Omental fat pad (tissue), 4 donors: ENCODE results near the gene PPP1R12C. TPM values are rescaled to one million over a fixed set of nuclear protein-coding genes. Genes with fewer than 3 reads are reported as not detected.

Experiments
- ATAC-seq: fragments of 150-250 bp; one replicate; pipeline ENCODE4 v1.9.1; 2016; ENCODE audit warnings: mild to moderate bottlenecking, moderate library complexity; ENCODE audit not compliant: low FRiP score
- DNase-seq: peaks from one replicate; pipeline ENCODE4 v3.0.0-alpha.2; 2019; ENCODE audit warnings: low spot score
- CTCF ChIP-seq, 3 donors: fragments of 450-650 bp; IDR thresholded peaks; one replicate each; pipeline ENCODE4 v1.5.1; 2016 to 2017; ENCODE audit warnings: antibody characterized with exemption in 3 of 3, mild to moderate bottlenecking in 3 of 3, moderate library complexity in 2 of 3
- total RNA-seq, 4 donors: library from RNA; depleted of rRNA; stranded (reverse); fragments of >200 nt; gene quantifications; one replicate each; pipeline ENCODE4 v1.1.0, GENCODE V29; 2016

Gene PPP1R12C
- total RNA-seq, 4 donors from 2014 or later, result 59.9 to 127 (median 107) TPM

GRCh38 chr19:55141696-55142095 lies 24.3 kb upstream of the PPP1R12C start:
- ATAC-seq (no peak), DNase-seq (no peak)
- no peak for TF ChIP-seq CTCF (IDR thresholded peaks at IDR 0.05)

DNA sequence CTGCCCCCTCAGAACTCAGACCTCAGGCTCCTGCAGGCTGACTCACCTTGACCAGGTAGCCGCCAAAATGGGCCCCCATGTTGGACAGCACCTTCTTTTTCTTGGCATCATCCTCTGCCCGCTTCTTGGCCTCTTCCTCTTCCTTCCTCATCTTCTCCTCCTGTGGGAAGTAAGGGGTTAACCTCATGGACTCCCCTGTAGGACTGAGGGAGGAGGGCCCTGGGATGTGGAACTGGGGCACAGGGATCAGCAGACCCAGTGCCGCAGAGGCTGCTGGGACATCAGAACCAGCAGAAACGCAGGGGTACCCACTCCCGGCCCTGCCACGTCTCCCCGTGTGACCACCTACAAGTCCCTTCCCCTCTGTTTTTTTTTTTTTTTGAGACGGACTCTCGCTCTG lies 20.5 kb upstream of the PPP1R12C start:
- no peak for TF ChIP-seq CTCF (IDR thresholded peaks at IDR 0.05)
- DNase-seq (no peak), ATAC-seq (no peak)

GRCh38 chr19:55136399-55137102 lies 19.1 kb upstream of the PPP1R12C start:
- DNase-seq (no peak), ATAC-seq (no peak)
- TF ChIP-seq CTCF (IDR thresholded peaks at IDR 0.05), result no peak

DNA sequence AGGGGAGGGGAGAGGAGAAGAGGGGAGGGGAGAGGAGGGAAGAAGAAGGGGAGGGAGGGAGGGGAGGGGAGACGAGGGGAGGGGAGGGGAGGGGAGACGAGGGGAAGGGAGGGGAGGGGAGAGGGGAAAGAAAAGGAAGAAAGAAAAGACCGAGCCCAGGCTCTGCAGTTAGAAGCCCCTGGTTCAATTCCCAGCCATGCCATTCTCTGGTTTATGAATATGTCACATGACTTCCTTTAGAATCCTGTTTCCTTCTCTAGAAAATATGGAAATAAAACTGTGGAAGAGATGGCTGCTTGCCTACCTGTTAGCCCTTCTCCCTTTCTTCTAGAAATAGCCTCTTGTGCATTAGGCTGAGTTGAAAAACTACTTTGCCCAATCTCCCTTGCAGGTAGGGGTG lies 17.3 kb upstream of the PPP1R12C start:
- ATAC-seq (no peak), DNase-seq (no peak)
- no peak for TF ChIP-seq CTCF (IDR thresholded peaks at IDR 0.05)

- no peak for TF ChIP-seq CTCF (IDR thresholded peaks at IDR 0.05)
- DNase-seq, result no peak
- no peak for ATAC-seq
These were observed 16.4 kb upstream of the PPP1R12C start for GRCh38 chr19:55133639-55134444.

DNA sequence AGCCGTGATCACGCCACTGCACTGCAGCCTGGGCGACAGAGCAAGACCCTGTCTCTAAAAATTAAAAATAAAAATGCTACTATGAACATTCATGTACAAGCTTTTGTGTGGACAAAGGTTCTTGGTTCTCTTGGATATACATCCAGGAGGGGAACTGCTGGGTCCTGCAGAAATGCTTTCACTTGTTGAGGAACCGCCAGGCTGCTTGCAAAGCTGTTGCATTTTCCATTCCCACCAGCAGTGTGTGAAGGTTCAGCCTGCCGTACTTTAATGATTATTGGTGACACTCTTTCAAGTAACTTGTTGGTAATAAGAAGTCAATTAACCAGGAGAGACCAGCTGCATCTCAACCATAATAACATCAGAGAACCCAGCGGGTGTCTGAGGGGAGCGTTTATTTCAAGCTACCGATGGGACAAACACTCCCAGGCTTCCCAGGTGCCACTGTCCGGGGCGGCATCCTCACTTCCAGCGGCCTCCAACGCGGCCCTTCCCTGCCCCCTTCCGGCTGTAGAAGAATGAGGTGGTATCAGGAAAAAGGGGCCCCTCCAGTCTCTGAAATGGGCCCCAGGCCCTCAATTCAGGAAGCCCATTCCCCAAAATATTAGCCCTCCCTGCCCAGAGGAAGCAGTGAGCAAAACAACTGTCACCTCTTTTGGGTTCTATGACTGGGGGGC lies 15.2 kb upstream of the PPP1R12C start:
- no peak for DNase-seq
- no peak for ATAC-seq
- TF ChIP-seq CTCF (IDR thresholded peaks at IDR 0.05), result no peak
